ENCODE data around the gene CFAP141.

DNA sequence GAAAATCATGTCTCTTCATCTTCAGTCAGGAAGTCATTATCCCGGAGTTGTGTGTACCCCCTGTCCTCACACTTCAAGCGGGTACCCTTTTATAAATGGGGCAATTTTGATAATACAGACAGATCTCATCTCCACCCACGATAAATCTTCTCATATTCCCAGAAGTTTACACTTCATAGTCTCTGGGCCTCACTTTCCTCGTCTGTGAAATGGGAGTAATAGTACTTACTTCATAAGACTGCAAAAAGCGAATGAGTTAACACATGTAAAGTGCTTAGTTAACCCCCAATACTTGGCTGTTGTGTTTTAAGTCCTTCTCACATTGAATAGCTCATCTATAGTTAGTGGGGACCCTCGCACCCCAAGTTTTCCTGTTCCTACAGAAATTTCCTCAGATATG is 52.1 kb downstream of the CFAP141 start:
- TF ChIP-seq, protein P1, sequence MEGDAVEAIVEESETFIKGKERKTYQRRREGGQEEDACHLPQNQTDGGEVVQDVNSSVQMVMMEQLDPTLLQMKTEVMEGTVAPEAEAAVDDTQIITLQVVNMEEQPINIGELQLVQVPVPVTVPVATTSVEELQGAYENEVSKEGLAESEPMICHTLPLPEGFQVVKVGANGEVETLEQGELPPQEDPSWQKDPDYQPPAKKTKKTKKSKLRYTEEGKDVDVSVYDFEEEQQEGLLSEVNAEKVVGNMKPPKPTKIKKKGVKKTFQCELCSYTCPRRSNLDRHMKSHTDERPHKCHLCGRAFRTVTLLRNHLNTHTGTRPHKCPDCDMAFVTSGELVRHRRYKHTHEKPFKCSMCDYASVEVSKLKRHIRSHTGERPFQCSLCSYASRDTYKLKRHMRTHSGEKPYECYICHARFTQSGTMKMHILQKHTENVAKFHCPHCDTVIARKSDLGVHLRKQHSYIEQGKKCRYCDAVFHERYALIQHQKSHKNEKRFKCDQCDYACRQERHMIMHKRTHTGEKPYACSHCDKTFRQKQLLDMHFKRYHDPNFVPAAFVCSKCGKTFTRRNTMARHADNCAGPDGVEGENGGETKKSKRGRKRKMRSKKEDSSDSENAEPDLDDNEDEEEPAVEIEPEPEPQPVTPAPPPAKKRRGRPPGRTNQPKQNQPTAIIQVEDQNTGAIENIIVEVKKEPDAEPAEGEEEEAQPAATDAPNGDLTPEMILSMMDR (IDR thresholded peaks at IDR 0.05): no peak
- TF ChIP-seq POLR2AphosphoS5 (IDR thresholded peaks at IDR 0.05) (no peak), POLR2A (IDR thresholded peaks at IDR 0.05) (no peak), EP300 (IDR thresholded peaks at IDR 0.05) (no peak)
